Activated CD4-positive, CD25-positive, alpha-beta regulatory T cell treated with anti-CD3 and anti-CD28 coated beads, Interleukin-2, amount 50 U/mL, for 72 hours (primary cell): ENCODE data around the gene THAP11.
A peak's percentile ranks its signal among the peaks of the same experiment; 100 is the strongest.

ENCODE experiments used
- DNase-seq: peaks from one replicate; pipeline ENCODE4 v3.0.0; 2021

The THAP11 gene

DNA sequence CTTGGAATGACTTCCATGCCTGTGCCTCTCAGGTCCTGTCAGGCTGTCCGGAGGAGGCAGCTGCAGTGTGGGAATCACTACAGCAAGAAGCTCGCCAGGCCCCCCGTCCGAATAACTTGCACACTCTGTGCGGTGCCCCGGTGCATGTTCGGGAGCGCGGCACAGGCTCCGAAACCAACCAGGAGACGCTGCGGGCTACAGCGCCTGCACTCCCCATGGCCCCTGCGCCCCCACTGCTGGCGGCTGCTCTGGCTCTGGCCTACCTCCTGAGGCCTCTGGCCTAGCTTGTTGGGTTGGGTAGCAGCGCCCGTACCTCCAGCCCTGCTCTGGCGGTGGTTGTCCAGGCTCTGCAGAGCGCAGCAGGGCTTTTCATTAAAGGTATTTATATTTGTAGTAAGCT, 43.9 kb downstream of the THAP11 start:
- no peak for DNase-seq

DNA sequence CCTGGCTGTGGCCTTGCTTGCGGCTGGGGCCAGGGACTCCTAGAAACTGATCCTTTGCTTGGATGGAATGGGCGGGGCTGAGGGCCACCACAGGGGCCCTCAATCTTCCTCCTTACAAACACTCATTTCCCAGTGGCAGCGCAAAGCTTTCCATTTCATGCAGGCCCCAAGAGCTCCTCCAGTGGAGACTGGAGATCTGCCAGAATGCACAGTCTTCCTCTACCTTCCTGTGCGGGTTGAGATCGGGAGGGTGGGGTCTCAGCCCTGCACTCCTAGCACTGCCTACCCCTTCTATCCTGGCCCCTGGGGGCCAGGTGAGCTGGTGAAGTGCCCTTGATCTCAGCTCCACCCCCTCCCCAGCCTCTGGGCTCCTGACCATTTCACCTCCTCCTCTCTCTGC, 44.3 kb downstream of the THAP11 start:
- no peak for DNase-seq

DNA sequence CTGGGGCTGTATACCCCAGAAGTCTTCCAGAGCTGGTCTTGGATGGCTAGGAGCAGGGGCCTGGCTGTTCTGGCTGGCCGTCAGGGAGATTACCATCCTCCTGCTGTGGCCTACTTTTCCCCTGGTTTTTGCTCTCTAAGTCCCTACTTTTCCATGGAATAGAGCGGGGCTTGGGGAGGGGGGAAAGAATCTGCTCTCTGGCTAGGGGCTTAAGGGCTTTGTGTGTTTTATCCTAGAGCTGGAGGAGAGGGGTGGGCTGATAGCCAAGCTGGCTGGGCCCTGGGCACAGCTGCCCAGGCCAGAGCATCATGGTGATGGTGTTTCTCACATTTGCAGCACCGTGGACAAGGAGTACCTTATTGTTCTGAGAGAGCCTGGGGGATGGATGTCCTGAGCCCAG, 46.2 kb downstream of the THAP11 start:
- no peak for DNase-seq

DNA sequence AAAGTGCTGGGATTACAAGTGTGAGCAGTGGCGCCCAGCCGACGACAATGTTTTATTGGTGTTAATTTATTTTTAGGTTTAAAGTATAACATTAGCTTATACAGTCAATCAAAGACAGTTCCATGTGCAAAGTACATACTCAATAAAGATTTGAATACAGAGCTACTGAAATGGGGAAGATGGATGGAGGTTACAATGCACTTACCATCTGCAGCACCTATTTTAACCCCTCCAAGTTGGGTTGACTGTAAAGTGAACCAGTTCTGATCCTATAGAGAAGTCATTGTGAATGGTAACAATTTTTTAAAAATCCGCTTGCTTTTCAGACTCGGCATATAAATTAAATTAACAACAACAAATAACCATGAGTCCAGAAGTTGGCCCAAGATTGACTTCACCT, 50.3 kb downstream of the THAP11 start:
- DNase-seq: no peak

DNA sequence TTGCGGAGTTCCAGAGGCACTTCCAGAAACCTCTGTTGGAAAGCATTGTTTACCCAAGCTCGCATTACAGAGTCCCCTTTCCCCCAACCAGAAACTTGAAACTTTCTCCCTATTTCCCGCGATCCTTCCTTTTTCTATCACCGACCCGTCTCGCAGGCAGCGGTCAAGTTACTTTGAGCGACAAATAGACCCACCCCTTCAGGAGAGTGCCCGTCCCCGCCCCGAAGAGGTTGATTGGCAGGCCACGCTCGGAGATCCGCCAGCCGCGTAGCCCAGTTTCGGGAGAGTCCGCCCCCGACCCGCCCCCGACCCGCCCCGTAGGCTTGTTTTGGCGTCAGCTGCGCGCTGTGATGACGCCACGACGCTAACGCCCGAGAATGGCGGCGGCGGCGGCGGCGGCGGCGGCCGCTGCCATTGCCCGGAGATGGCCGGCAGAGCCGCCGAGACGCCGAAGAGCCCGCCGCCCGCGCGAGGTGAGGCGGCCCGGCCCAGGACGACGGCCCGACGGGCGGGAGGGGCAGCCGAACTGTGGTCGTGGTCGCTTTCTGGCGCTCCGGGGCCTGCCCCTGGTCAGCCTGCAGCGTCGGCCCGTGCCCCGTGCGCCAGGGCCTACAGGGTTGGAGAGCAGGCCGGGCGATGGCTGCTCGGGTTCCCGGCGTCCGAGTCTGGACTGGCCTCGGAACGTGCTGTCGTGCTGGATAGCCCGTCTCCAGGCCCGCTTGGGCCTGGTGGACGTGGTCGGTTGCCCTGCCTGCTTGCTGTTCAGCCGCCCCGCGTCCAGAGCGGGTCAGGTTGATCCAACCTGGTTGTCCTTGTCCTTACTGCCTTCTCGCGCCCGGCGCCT, 51.0 kb downstream of the THAP11 start, which contains the start of gene PSKH1:
PSKH1 (plus strand) TSS at position 356 of the 844 bp plus-strand sequence. CDS start 15,496 bp downstream, outside the sequence.
- peak; percentile 92 for DNase-seq
